Right renal cortex interstitium (tissue), 3 donors: Measurements from ENCODE around the gene LMO4. TPM values are rescaled to one million over a fixed set of nuclear protein-coding genes. Genes with fewer than 3 reads are reported as not detected.

Experiments used
- DNase-seq, 3 donors: peaks; one replicate each; pipeline ENCODE4 v3.0.0-alpha.2; 2013; ENCODE audit warnings: low read depth in 3 of 3, low spot score in 2 of 3
- polyA plus RNA-seq, 3 donors: library from polyadenylated mRNA; unstranded; fragments of 120-200 nt; gene quantifications; one replicate each; pipeline ENCODE4 v1.2.1, GENCODE V29; 2013; ENCODE audit not compliant: insufficient read length in 3 of 3

Gene LMO4
- polyA plus RNA-seq, 3 donors = 120 to 162 (median 133) TPM

GRCh38 chr1:87327376-87328271 lies 1.1 kb upstream of the LMO4 start:
- DNase-seq = no peak

- peak in 1 of 3 donors; percentile 46 for DNase-seq
These were observed 408 bp downstream of the LMO4 start for GRCh38 chr1:87329051-87329525.

GRCh38 chr1:87329526-87330056 lies 911 bp downstream of the LMO4 start:
- DNase-seq = no peak

GRCh38 chr1:87330057-87330884 lies 1.6 kb downstream of the LMO4 start:
- peak in 1 of 3 donors; percentile 47 for DNase-seq

- DNase-seq = no peak
These were observed 2.2 kb downstream of the LMO4 start for GRCh38 chr1:87330885-87331364.

- DNase-seq = peak in 1 of 3 donors; percentile 60
These were observed 2.9 kb downstream of the LMO4 start for GRCh38 chr1:87331365-87332241.

- DNase-seq = no peak
These were observed 5.1 kb downstream of the LMO4 start for GRCh38 chr1:87333692-87334347.

- no peak for DNase-seq
These were observed 5.9 kb downstream of the LMO4 start for GRCh38 chr1:87334351-87335174.

- no peak for DNase-seq
These were observed 6.7 kb downstream of the LMO4 start for GRCh38 chr1:87335175-87335884.

- DNase-seq = no peak
These were observed 8.0 kb downstream of the LMO4 start for GRCh38 chr1:87336623-87337067.

- DNase-seq = no peak
These were observed 8.9 kb downstream of the LMO4 start for GRCh38 chr1:87337606-87338005.

- no peak for DNase-seq
These were observed 9.9 kb downstream of the LMO4 start for GRCh38 chr1:87338566-87338965.

GRCh38 chr1:87344231-87344630 lies 15.6 kb downstream of the LMO4 start:
- DNase-seq = no peak

- DNase-seq = no peak
These were observed 17.6 kb downstream of the LMO4 start for GRCh38 chr1:87346130-87346814.

GRCh38 chr1:87348341-87349019 lies 19.8 kb downstream of the LMO4 start:
- no peak for DNase-seq

GRCh38 chr1:87349036-87349435 lies 20.4 kb downstream of the LMO4 start:
- DNase-seq = no peak

- no peak for DNase-seq
These were observed 27.2 kb downstream of the LMO4 start for GRCh38 chr1:87355894-87356293.
